WTC11 (cell line): ENCODE results near the gene GSTA4. TPM values are rescaled to one million over a fixed set of nuclear protein-coding genes. Genes with fewer than 3 reads are reported as not detected.
"Not testable (repeated sequence)": the region's sequence is repeated elsewhere in the genome, so short reads cannot be mapped to it uniquely, and the experiment has no call there.

Source experiments
- ATAC-seq: fragments of 200-7000 bp; cut with Tn5 transposase; 2 replicates; pipeline ENCODE4 v1.10.0; 2021; ENCODE audit warnings: mild to moderate bottlenecking, moderate library complexity
- CTCF ChIA-PET: fragments of 300-600 bp; sonication (Branson Sonifier 250); formaldehyde crosslinking; loops from one replicate; lab custom pipeline; 2021; ENCODE audit warnings: antibody characterized with exemption; lab: Charles Lee
- POLR2A ChIA-PET: fragments of 350-600 bp; sonication (Branson Sonifier 250); formaldehyde crosslinking; loops from one replicate; lab custom pipeline; 2021; ENCODE audit warnings: antibody characterized with exemption; lab: Charles Lee
- DNase-seq: peaks from one replicate; pipeline ENCODE4 v3.0.0; 2021; ENCODE audit warnings: low spot score
- H3K27ac Mint-ChIP-seq: 2 replicates; pipeline ENCODE4 v1.8.0; 2021; ENCODE audit warnings: mixed read lengths
- H3K27me3 Mint-ChIP-seq: 2 replicates; pipeline ENCODE4 v1.8.0; 2021; ENCODE audit warnings: low read depth, mild to moderate bottlenecking, moderate library complexity, mixed read lengths
- H3K36me3 Mint-ChIP-seq: 2 replicates; pipeline ENCODE4 v1.8.0; 2021; ENCODE audit warnings: mixed read lengths
- H3K4me1 Mint-ChIP-seq: 2 replicates; pipeline ENCODE4 v1.8.0; 2022; ENCODE audit warnings: mixed read lengths
- H3K4me3 Mint-ChIP-seq: 2 replicates; pipeline ENCODE4 v1.8.0; 2021; ENCODE audit warnings: mild to moderate bottlenecking, moderate library complexity, mixed read lengths
- H3K9me3 Mint-ChIP-seq: 2 replicates; pipeline ENCODE4 v1.8.0; 2021; ENCODE audit warnings: mixed read lengths
- ESRRA ChIP-seq: sonication (generic); formaldehyde crosslinking; IDR thresholded peaks from 2 replicates; pipeline ENCODE4 v1.8.1; 2022; ENCODE audit warnings: mild to moderate bottlenecking, missing genetic modification reagents, borderline replicate concordance
- HMGA2 ChIP-seq: fragments of 250-450 bp; sonication (Bioruptor Pico); IDR thresholded peaks from 2 replicates; pipeline ENCODE4 v1.4.0; 2021; ENCODE audit warnings: mild to moderate bottlenecking, moderate library complexity
- TP53 ChIP-seq: sonication (generic); formaldehyde crosslinking; IDR thresholded peaks from 2 replicates; pipeline ENCODE4 v1.8.1; 2023; ENCODE audit warnings: mild to moderate bottlenecking, missing genetic modification reagents
- ZNF263 ChIP-seq: sonication (generic); formaldehyde crosslinking; IDR thresholded peaks from 2 replicates; pipeline ENCODE4 v1.8.1; 2022; ENCODE audit warnings: low read depth, mild to moderate bottlenecking, moderate library complexity, missing genetic modification reagents
- ZNF423 ChIP-seq: fragments of 250-450 bp; sonication (Bioruptor Pico); IDR thresholded peaks from 2 replicates; pipeline ENCODE4 v2.1.2; 2022; ENCODE audit warnings: mild to moderate bottlenecking, moderate library complexity
- ZNF671 ChIP-seq: fragments of 250-450 bp; sonication (Bioruptor Pico); IDR thresholded peaks from 2 replicates; pipeline ENCODE4 v1.8.0; 2021; ENCODE audit warnings: mild to moderate bottlenecking
- total RNA-seq: library from RNA; stranded (reverse); gene quantifications from 3 replicates; pipeline ENCODE4 v1.2.3, GENCODE V29; 2021
- TF ChIP-seq, protein P1 (sequence below): sonication (generic); formaldehyde crosslinking; IDR thresholded peaks from 2 replicates; pipeline ENCODE4 v1.8.1; 2023; ENCODE audit warnings: mild to moderate bottlenecking, missing genetic modification reagents, borderline replicate concordance
- TF ChIP-seq, protein P2 (sequence below): sonication (generic); formaldehyde crosslinking; IDR thresholded peaks from 2 replicates; pipeline ENCODE4 v1.8.0; 2023; ENCODE audit warnings: mild to moderate bottlenecking, missing genetic modification reagents

Gene GSTA4
- total RNA-seq, 1 experiment from 2014 or later = 12.6 TPM

- no peak for TF ChIP-seq TP53 (CRISPR knock-in tag)
- TF ChIP-seq HMGA2 (CRISPR knock-in tag) = no peak
- TF ChIP-seq, protein P1, sequence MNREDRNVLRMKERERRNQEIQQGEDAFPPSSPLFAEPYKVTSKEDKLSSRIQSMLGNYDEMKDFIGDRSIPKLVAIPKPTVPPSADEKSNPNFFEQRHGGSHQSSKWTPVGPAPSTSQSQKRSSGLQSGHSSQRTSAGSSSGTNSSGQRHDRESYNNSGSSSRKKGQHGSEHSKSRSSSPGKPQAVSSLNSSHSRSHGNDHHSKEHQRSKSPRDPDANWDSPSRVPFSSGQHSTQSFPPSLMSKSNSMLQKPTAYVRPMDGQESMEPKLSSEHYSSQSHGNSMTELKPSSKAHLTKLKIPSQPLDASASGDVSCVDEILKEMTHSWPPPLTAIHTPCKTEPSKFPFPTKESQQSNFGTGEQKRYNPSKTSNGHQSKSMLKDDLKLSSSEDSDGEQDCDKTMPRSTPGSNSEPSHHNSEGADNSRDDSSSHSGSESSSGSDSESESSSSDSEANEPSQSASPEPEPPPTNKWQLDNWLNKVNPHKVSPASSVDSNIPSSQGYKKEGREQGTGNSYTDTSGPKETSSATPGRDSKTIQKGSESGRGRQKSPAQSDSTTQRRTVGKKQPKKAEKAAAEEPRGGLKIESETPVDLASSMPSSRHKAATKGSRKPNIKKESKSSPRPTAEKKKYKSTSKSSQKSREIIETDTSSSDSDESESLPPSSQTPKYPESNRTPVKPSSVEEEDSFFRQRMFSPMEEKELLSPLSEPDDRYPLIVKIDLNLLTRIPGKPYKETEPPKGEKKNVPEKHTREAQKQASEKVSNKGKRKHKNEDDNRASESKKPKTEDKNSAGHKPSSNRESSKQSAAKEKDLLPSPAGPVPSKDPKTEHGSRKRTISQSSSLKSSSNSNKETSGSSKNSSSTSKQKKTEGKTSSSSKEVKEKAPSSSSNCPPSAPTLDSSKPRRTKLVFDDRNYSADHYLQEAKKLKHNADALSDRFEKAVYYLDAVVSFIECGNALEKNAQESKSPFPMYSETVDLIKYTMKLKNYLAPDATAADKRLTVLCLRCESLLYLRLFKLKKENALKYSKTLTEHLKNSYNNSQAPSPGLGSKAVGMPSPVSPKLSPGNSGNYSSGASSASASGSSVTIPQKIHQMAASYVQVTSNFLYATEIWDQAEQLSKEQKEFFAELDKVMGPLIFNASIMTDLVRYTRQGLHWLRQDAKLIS (CRISPR knock-in tag) = no peak
- no peak for TF ChIP-seq ZNF423 (CRISPR knock-in tag)
- H3K27me3 Mint-ChIP-seq = peaks cover 60% of the 10 kb centered on the region
- DNase-seq (no peak), ATAC-seq (no peak)
- no peak overlapping the region for H3K4me3 Mint-ChIP-seq
- peaks cover 31% of the 10 kb centered on the region for H3K4me1 Mint-ChIP-seq
- no peak overlapping the region for H3K27ac Mint-ChIP-seq
- peaks cover 4% of the 10 kb centered on the region; the same call in 1 of the 2 replicates for H3K9me3 Mint-ChIP-seq
- H3K36me3 Mint-ChIP-seq = no peaks in the 10 kb centered on the region
- CTCF ChIA-PET = no interaction called here
- POLR2A ChIA-PET = no interaction called here
These were observed 39.2 kb downstream of the GSTA4 start for GRCh38 chr6:52955871-52956270.

- Mint-ChIP-seq H3K9me3 (peaks cover 4% of the 10 kb centered on the region; the same call in 1 of the 2 replicates), H3K27ac (no peak overlapping the region), H3K4me3 (no peak overlapping the region), H3K36me3 (no peaks in the 10 kb centered on the region), H3K4me1 (peaks cover 14% of the 10 kb centered on the region), H3K27me3 (peaks cover 47% of the 10 kb centered on the region)
- CTCF ChIA-PET = interaction anchor here (0.6 kb wide), 1 partner anchor 41 kb away, joined by 3 read pairs; the partner anchor contains the start of gene GSTA4
- ATAC-seq (no peak), DNase-seq (no peak)
- TF ChIP-seq ZNF263 (CRISPR knock-in tag) = no peak
- TF ChIP-seq, protein P2, sequence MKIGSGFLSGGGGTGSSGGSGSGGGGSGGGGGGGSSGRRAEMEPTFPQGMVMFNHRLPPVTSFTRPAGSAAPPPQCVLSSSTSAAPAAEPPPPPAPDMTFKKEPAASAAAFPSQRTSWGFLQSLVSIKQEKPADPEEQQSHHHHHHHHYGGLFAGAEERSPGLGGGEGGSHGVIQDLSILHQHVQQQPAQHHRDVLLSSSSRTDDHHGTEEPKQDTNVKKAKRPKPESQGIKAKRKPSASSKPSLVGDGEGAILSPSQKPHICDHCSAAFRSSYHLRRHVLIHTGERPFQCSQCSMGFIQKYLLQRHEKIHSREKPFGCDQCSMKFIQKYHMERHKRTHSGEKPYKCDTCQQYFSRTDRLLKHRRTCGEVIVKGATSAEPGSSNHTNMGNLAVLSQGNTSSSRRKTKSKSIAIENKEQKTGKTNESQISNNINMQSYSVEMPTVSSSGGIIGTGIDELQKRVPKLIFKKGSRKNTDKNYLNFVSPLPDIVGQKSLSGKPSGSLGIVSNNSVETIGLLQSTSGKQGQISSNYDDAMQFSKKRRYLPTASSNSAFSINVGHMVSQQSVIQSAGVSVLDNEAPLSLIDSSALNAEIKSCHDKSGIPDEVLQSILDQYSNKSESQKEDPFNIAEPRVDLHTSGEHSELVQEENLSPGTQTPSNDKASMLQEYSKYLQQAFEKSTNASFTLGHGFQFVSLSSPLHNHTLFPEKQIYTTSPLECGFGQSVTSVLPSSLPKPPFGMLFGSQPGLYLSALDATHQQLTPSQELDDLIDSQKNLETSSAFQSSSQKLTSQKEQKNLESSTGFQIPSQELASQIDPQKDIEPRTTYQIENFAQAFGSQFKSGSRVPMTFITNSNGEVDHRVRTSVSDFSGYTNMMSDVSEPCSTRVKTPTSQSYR (CRISPR knock-in tag) = no peak
- TF ChIP-seq ESRRA = no peak
- POLR2A ChIA-PET = no interaction called here
These were observed 40.9 kb downstream of the GSTA4 start for GRCh38 chr6:52953911-52954839.

GRCh38 chr6:52946306-52946705 is 48.8 kb downstream of the GSTA4 start:
- H3K27me3 Mint-ChIP-seq = no peaks in the 10 kb centered on the region
- H3K9me3 Mint-ChIP-seq = no peaks in the 10 kb centered on the region
- ChIA-PET CTCF (interaction anchor here (1.1 kb wide), 1 partner anchor 49 kb away, joined by 3 read pairs; the partner anchor contains the start of gene GSTA4), POLR2A (no interaction called here)
- TF ChIP-seq ZNF671 (CRISPR knock-in tag) (no peak), TP53 (CRISPR knock-in tag) (no peak)
- no peak for DNase-seq
- peaks cover 23% of the 10 kb centered on the region for H3K4me1 Mint-ChIP-seq
- H3K4me3 Mint-ChIP-seq = no peak overlapping the region
- no peak overlapping the region for H3K27ac Mint-ChIP-seq
- H3K36me3 Mint-ChIP-seq = no peaks in the 10 kb centered on the region
- ATAC-seq = no peak

- peaks cover 23% of the 10 kb centered on the region for H3K4me1 Mint-ChIP-seq
- H3K4me3 Mint-ChIP-seq, H3K27me3 Mint-ChIP-seq, ATAC-seq, H3K9me3 Mint-ChIP-seq, DNase-seq, H3K36me3 Mint-ChIP-seq, H3K27ac Mint-ChIP-seq: not testable (repeated sequence)
- ChIA-PET POLR2A (interaction anchor here (0.7 kb wide), 1 partner anchor 34 kb away, joined by 3 read pairs; no protein-coding TSS in a partner anchor), CTCF (interaction anchor here (0.7 kb wide), 1 partner anchor 218 kb away, joined by 4 read pairs; no protein-coding TSS in a partner anchor)
These were observed 52.3 kb downstream of the GSTA4 start for GRCh38 chr6:52942821-52943220.
